Caco-2 (cell line): Measurements from ENCODE around the gene CBY2. TPM values are rescaled to one million over a fixed set of nuclear protein-coding genes. Genes with fewer than 3 reads are reported as not detected.

Source experiments
- BruUV-seq: library from RNA; stranded (reverse); fragments of 400-500 nt; replicated peaks from 2 replicates; lab custom pipeline; 2021; lab: Mats Ljungman, UMichigan
- CTCF ChIA-PET: fragments of 300-600 bp; sonication (Branson Sonifier 250); formaldehyde crosslinking; loops from one replicate; lab custom pipeline; 2022; ENCODE audit warnings: antibody characterized with exemption; lab: Charles Lee
- POLR2A ChIA-PET: fragments of 300-600 bp; sonication (Branson Sonifier 250); formaldehyde crosslinking; loops from one replicate; lab custom pipeline; 2022; ENCODE audit warnings: antibody characterized with exemption; lab: Charles Lee
- DNase-seq, 2 experiments: peaks; one replicate each; pipeline versions ENCODE4 v3.0.0 to v3.0.0-alpha.2; 2020 to 2022
- H3K27me3 ChIP-seq: replicated peaks from 2 replicates; pipeline ENCODE4 v1.6.0; 2011; ENCODE audit warnings: low read length; ENCODE audit not compliant: control insufficient read depth, insufficient read depth
- H3K36me3 ChIP-seq: 2 replicates; pipeline ENCODE4 v1.5.1; 2011; ENCODE audit warnings: low read length; ENCODE audit not compliant: control insufficient read depth, insufficient read depth
- H3K4me1 ChIP-seq: fragments of 250-450 bp; sonication (Bioruptor Pico); 2 replicates; pipeline ENCODE4 v1.5.1; 2020; ENCODE audit warnings: mild to moderate bottlenecking
- H3K4me3 ChIP-seq: 2 replicates; pipeline ENCODE4 v1.5.1; 2011; ENCODE audit warnings: low read depth, mild to moderate bottlenecking, control low read depth, low read length
- H3K9me3 ChIP-seq: fragments of 250-450 bp; sonication (Bioruptor Pico); 2 replicates; pipeline ENCODE4 v1.5.1; 2020; ENCODE audit warnings: mild to moderate bottlenecking, moderate library complexity
- H3K27ac Mint-ChIP-seq: one replicate; pipeline ENCODE4 v1.8.0; 2022; ENCODE audit warnings: mixed read lengths; ENCODE audit not compliant: unreplicated experiment
- H3K27me3 Mint-ChIP-seq: one replicate; pipeline ENCODE4 v1.8.0; 2022; ENCODE audit warnings: mixed read lengths; ENCODE audit not compliant: insufficient read depth, unreplicated experiment
- H3K36me3 Mint-ChIP-seq: one replicate; pipeline ENCODE4 v1.8.0; 2022; ENCODE audit warnings: mild to moderate bottlenecking, mixed read lengths; ENCODE audit not compliant: insufficient read depth, unreplicated experiment
- H3K4me1 Mint-ChIP-seq: one replicate; pipeline ENCODE4 v1.8.0; 2022; ENCODE audit warnings: low read depth, mixed read lengths; ENCODE audit not compliant: unreplicated experiment
- H3K4me3 Mint-ChIP-seq: one replicate; pipeline ENCODE4 v1.8.0; 2022; ENCODE audit warnings: mild to moderate bottlenecking, moderate library complexity, mixed read lengths; ENCODE audit not compliant: unreplicated experiment
- H3K9me3 Mint-ChIP-seq: one replicate; pipeline ENCODE4 v1.8.0; 2022; ENCODE audit warnings: mixed read lengths; ENCODE audit not compliant: unreplicated experiment
- CTCF ChIP-seq, 2 experiments: fragments of 200-600 bp in 1 of 2; IDR thresholded peaks; 1 replicate in 1 of 2; 2 replicates in 1 of 2; pipeline versions ENCODE4 v1.5.1 to v1.8.0; 2011 to 2022; ENCODE audit warnings: antibody characterized with exemption in 1 of 2, control low read depth in 1 of 2, inconsistent platforms in 1 of 2, low read depth in 1 of 2, low read length in 1 of 2, mild to moderate bottlenecking in 1 of 2, moderate library complexity in 1 of 2; ENCODE audit not compliant: insufficient read depth in 1 of 2, severe bottlenecking in 1 of 2, unreplicated experiment in 1 of 2
- intact Hi-C: fragments of 100-400 bp; cut with micrococcal nuclease; formaldehyde crosslinking; loops from one replicate; pipeline ENCODE4 v1.10.0; 2022; ENCODE audit not compliant: unreplicated experiment
- total RNA-seq: library from RNA; stranded (reverse); gene quantifications from 2 replicates; pipeline ENCODE4 v1.2.3, GENCODE V29; 2022

The CBY2 gene
- total RNA-seq, 1 experiment from 2014 or later: 0.91 TPM

- Mint-ChIP-seq H3K4me1 (no peaks in the 10 kb centered on the region), H3K36me3 (no peaks in the 10 kb centered on the region), H3K4me3 (no peak overlapping the region), H3K27me3 (no peaks in the 10 kb centered on the region), H3K9me3 (no peaks in the 10 kb centered on the region), H3K27ac (no peak overlapping the region)
- no TSS peak for BruUV-seq
- ChIA-PET POLR2A (no interaction called here), CTCF (no interaction called here)
- no peak for TF ChIP-seq CTCF (IDR thresholded peaks at IDR 0.05; ENCODE audit: insufficient read depth in 1 of 2, low read depth in 1 of 2, low read length in 1 of 2, severe bottlenecking in 1 of 2, unreplicated experiment in 1 of 2)
- Histone ChIP-seq H3K4me3 (no peak overlapping the region), H3K27me3 (no peaks in the 10 kb centered on the region), H3K36me3 (no peaks in the 10 kb centered on the region), H3K9me3 (no peaks in the 10 kb centered on the region), H3K4me1 (0 out of 2 replicates have a peak, but pooled peaks cover 4% of the 10 kb centered on the region)
- intact Hi-C loops: no loop called here
- no peak for DNase-seq
Measured at GRCh38 chr13:45714170-45714569, 12.1 kb downstream of the CBY2 start.

GRCh38 chr13:45715351-45715750, 13.2 kb downstream of the CBY2 start:
- Histone ChIP-seq H3K36me3 (no peaks in the 10 kb centered on the region), H3K4me3 (no peak overlapping the region), H3K4me1 (0 out of 2 replicates have a peak, but pooled peaks cover 5% of the 10 kb centered on the region), H3K27me3 (no peaks in the 10 kb centered on the region), H3K9me3 (no peaks in the 10 kb centered on the region)
- Mint-ChIP-seq H3K27me3 (no peaks in the 10 kb centered on the region), H3K9me3 (no peaks in the 10 kb centered on the region), H3K4me1 (no peaks in the 10 kb centered on the region), H3K4me3 (no peak overlapping the region), H3K36me3 (no peaks in the 10 kb centered on the region), H3K27ac (no peak overlapping the region)
- no peak for TF ChIP-seq CTCF (IDR thresholded peaks at IDR 0.05; ENCODE audit: insufficient read depth in 1 of 2, low read depth in 1 of 2, low read length in 1 of 2, severe bottlenecking in 1 of 2, unreplicated experiment in 1 of 2)
- ChIA-PET POLR2A (no interaction called here), CTCF (no interaction called here)
- no peak for DNase-seq
- no TSS peak for BruUV-seq
- intact Hi-C loops: no loop called here

- H3K27ac Mint-ChIP-seq: no peak overlapping the region
- intact Hi-C loops: no loop called here
- no peaks in the 10 kb centered on the region for H3K36me3 ChIP-seq
- H3K4me1 Mint-ChIP-seq: no peaks in the 10 kb centered on the region
- no peak overlapping the region for H3K4me3 Mint-ChIP-seq
- no peak for TF ChIP-seq CTCF (IDR thresholded peaks at IDR 0.05; ENCODE audit: insufficient read depth in 1 of 2, low read depth in 1 of 2, low read length in 1 of 2, severe bottlenecking in 1 of 2, unreplicated experiment in 1 of 2)
- DNase-seq: no peak
- no peaks in the 10 kb centered on the region for H3K27me3 ChIP-seq
- H3K4me1 ChIP-seq: 0 out of 2 replicates have a peak, but pooled peaks cover 5% of the 10 kb centered on the region
- H3K9me3 Mint-ChIP-seq: no peaks in the 10 kb centered on the region
- CTCF ChIA-PET: no interaction called here
- H3K27me3 Mint-ChIP-seq: no peaks in the 10 kb centered on the region
- no peak overlapping the region for H3K4me3 ChIP-seq
- BruUV-seq: no TSS peak
- POLR2A ChIA-PET: no interaction called here
- H3K36me3 Mint-ChIP-seq: no peaks in the 10 kb centered on the region
- no peaks in the 10 kb centered on the region for H3K9me3 ChIP-seq
Measured at GRCh38 chr13:45717349-45717748, 15.2 kb downstream of the CBY2 start.
